H1 (cell line): ENCODE results near the gene ARHGAP26. TPM values are rescaled to one million over a fixed set of nuclear protein-coding genes. Genes with fewer than 3 reads are reported as not detected.

Experiments
- ATF2 ChIP-seq: IDR thresholded peaks from 2 replicates; pipeline ENCODE4 v1.6.1; 2012; ENCODE audit warnings: low read length, inconsistent platforms
- CHD2 ChIP-seq: IDR thresholded peaks from 2 replicates; pipeline ENCODE4 v1.6.1; 2012; ENCODE audit warnings: low read length, improper control_type of control experiment
- polyA plus RNA-seq, 7 experiments: library from polyadenylated mRNA; depleted of rRNA in 3 of 7; stranded (reverse) in 5 of 7; unstranded in 2 of 7; fragments of >200 nt in 5 of 7; fragments of 200-250 nt in 2 of 7; gene quantifications; 1 replicate in 5 of 7; 2 replicates in 1 of 7; 4 replicates in 1 of 7; pipeline versions ENCODE4 v1.2.1 to v1.2.3, GENCODE V29; 2011 to 2013; ENCODE audit warnings: missing spikeins in 2 of 7, mixed read lengths in 2 of 7
- total RNA-seq: library from RNA; stranded (reverse); fragmentation: NEBNext Ultra II Directional; extraction: Animal tissue kit (Norgen Biotek cat#: 25700); gene quantifications from 2 replicates; pipeline ENCODE4 v1.2.1, GENCODE V29; 2021

The ARHGAP26 gene
- total and polyA plus RNA-seq, 2 of the 8 experiments (the other 6 are each of a cell fraction or from before 2014, with no cell fraction given), result 7.1 to 24.8 TPM

- TF ChIP-seq ATF2 (no peak), CHD2 (no peak)
Measured at GRCh38 chr5:143213851-143214363, 443.7 kb downstream of the ARHGAP26 start (continued).
